GM12865 (cell line): ENCODE measurements around the gene CTBP1.

ENCODE experiments used
- DNase-seq: peaks from one replicate; pipeline ENCODE4 v3.0.0; 2010; ENCODE audit warnings: low read depth
- H3K4me3 ChIP-seq: 2 replicates; pipeline ENCODE4 v1.5.1; 2011; ENCODE audit warnings: mild to moderate bottlenecking, low read depth, low read length, control low read depth
- TF ChIP-seq, protein P1 (sequence below): IDR thresholded peaks from 2 replicates; pipeline ENCODE4 v1.5.1; 2011; ENCODE audit warnings: low read length, control low read depth, low read depth, inconsistent platforms; ENCODE audit not compliant: insufficient read depth; ENCODE audit errors: missing control alignments

Gene CTBP1

DNA sequence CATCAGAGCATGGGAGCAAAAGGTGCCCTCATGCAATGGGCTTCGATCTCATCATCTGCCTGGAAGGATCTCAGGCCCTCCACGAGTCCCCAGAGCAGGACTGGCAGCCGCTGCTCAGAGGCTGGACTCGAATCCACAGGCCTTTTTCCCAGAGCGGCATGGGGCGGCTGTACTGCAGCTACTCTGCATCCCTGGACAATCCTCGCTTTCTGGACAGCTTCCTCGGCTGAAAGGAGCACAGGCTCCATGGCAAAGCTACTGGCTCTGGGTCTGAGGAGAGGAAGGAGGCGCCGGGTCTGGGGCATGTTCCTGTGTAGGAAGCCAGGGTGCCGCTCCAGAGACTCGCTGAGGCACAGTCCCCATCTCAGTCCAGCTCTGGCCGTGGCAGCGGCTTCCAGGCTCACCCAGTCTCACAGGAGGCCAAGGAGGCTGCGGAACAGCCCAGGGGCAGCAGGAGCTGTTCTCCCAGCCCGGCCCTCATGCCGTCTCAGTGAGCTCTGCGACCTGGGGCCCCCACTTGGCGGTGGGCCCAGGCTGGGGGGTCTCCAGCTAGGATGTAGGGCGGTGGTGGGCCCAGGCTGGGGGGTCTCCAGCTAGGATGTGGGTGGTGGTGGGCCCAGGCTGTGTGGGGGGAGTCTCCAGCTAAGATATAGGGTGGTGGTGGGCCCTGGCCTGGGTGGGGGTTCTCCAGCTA is 73.8 kb downstream of the CTBP1 start:
- no peak for DNase-seq
- TF ChIP-seq, protein P1, sequence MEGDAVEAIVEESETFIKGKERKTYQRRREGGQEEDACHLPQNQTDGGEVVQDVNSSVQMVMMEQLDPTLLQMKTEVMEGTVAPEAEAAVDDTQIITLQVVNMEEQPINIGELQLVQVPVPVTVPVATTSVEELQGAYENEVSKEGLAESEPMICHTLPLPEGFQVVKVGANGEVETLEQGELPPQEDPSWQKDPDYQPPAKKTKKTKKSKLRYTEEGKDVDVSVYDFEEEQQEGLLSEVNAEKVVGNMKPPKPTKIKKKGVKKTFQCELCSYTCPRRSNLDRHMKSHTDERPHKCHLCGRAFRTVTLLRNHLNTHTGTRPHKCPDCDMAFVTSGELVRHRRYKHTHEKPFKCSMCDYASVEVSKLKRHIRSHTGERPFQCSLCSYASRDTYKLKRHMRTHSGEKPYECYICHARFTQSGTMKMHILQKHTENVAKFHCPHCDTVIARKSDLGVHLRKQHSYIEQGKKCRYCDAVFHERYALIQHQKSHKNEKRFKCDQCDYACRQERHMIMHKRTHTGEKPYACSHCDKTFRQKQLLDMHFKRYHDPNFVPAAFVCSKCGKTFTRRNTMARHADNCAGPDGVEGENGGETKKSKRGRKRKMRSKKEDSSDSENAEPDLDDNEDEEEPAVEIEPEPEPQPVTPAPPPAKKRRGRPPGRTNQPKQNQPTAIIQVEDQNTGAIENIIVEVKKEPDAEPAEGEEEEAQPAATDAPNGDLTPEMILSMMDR, result no peak
- H3K4me3 ChIP-seq, result no peak overlapping the region

DNA sequence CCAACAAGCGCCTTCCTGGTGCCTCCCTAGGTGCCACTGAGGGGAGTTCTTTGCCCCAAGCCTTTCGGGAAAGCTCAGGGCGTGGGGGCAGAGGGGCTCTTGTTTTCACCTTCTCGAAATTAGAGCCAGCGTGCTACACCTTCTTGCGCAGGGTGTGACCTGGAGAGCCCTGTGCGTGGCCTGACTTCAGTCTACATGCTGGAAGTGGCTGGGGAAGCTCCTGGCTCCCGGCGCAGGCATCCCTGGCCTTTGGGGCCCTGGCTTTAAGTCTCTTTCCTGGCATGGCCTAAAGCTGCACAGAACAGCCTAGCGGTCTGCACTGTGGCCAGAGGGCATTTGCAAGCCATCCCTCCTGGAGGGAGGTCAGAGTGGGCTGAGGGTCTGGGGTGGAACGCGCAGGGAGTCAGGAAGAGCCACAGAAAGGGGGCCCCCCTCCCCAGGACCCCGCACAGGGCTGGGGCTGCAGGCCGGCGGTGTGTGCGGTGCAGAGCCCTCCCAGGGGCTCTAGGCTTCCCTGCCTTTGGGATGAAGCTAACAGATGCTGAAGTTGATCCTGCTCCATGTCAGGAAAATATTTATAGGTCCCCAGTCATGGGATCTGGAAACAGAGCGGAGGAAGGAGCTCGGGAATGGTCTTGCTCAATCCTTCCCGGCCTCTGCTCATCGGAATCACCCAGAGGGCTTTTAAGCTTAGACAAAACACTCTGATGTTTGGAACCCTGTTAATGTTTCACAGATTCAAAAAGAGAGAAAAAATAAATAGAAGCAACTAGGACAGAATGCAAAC is 75.8 kb downstream of the CTBP1 start:
- no peak for DNase-seq
- H3K4me3 ChIP-seq, result no peak overlapping the region
- TF ChIP-seq, protein P1, result no peak

DNA sequence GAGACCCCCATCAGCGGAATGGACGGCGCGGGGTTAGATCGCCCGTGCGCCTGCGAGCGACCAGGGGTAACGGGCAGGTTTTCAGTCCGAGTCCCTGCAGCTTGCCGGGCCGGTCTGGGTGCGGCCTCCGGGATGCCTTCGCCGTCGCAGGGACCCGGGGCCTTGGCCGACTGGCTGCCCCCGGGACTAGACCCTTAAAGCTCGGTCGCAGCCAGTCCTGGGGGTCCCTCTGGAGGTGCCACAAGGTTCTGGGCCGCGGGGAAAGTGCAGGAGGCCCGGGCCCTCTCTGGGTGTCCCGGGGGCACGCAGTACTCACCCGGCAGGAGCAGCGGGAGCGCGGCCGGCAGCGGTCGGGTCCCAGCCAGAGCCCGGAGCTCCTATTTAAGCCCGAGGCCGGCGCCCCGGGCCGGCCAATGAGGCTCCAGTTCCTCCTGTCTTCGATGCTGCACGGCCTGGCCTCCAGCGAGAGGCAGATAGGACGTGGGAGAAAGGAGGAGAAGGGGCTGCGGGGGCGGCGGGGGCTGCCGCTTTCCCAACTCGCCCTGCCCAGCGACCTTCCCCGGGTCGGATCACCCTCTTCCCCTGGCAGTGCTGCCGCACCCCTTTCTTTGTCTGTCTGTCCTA is 76.6 kb downstream of the CTBP1 start, which contains the start of gene SPON2:
SPON2 (minus strand) TSS at position 356 of the 624 bp plus-strand sequence.
- TF ChIP-seq, protein P1, result no peak
- no peak within 1 kb of the TSS; the same call in none of the 2 replicates for H3K4me3 ChIP-seq
- DNase-seq, result no peak

DNA sequence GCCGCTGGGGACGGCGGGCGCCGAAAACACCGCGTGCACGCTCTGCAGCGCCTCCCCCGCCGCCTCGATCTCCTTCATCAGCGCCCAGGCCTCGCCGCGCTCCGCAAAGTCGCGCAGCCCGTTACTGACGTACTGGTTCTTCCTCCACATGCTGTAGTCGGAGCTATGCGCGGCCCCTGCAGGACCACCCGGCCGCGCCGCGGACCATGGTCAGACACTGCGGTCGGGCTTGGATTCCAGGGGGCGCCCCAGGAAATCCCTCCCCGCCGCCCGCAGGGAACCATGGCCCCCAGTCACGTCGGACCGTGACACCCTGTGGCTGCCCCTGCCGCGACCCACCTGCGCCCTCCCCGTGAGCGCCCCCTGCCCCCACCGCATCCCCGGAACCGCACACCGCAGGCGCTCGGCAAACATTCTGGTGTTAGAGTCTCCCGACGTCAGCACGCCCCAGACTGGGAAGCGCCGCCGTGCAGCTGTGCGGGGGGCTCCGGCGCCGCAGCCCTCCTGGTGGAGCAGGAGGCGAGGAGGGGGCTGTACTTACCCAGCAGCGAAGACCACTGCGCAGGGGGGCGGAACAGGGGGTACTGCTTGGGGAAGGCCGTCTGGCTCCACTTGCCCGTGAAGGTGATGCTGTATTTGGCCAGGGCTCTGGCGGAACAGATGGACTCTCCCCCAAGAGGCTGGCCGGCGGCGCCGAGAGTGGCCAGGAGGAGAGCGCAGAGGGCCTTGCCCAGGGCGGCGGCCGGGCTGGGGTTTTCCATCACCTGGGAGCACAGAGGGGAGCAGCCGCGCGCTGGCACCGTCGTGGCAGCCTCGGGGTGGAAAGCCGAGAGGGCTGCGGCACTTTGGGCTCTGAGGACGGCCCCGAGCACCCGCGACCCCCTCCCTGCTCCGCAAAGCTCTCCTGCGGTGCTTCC is 77.4 kb downstream of the CTBP1 start:
- H3K4me3 ChIP-seq, result no peak overlapping the region; the same call in none of the 2 replicates
- no peak for DNase-seq
- TF ChIP-seq, protein P1, result no peak

DNA sequence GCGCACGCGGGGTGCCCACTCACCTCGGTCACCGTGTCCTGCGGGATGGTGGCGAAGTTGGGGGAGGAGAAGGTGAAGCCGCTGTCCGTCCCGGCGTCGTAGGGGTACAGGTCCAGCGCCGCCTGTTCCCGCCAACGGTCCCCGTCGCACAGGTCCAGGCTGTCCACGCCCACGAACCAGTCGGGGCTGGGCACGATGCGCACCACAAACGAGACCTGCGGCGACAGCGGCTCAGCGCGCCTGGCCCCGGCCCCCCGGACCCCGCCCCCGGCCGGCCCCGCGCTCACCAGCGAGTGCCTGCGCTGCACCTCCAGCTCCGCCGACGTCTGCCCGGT is 78.0 kb downstream of the CTBP1 start:
- H3K4me3 ChIP-seq, result no peak overlapping the region
- no peak for DNase-seq
- TF ChIP-seq, protein P1, result no peak
